GM18907 (cell line): ENCODE results near the gene MR1.

Experiments used
- ATAC-seq: cut with Tn5 transposase; IDR thresholded peaks from one replicate; pipeline ENCODE4 v1.9.1; 2021; ENCODE audit warnings: mild to moderate bottlenecking, moderate library complexity; ENCODE audit not compliant: unreplicated experiment

MR1 gene

DNA sequence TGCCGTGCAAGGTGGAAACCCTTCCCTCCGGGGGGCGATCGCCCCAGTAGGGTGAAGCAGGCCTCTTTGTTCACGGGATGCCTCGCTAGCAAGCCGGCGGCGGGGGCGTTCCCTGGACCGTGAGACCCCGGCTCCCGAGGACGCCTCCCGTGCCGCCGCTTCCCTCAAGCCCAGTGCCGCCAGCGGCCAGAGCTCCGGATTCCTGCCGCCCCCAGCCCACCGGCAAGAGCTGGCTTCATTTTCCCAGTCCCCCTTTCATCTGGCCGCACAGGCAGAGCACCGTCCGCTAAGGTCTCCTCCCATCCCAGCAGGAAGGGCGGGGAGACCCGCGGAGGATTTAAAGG, 71.0 kb downstream of the MR1 start:
- peak; percentile 33 for ATAC-seq

DNA sequence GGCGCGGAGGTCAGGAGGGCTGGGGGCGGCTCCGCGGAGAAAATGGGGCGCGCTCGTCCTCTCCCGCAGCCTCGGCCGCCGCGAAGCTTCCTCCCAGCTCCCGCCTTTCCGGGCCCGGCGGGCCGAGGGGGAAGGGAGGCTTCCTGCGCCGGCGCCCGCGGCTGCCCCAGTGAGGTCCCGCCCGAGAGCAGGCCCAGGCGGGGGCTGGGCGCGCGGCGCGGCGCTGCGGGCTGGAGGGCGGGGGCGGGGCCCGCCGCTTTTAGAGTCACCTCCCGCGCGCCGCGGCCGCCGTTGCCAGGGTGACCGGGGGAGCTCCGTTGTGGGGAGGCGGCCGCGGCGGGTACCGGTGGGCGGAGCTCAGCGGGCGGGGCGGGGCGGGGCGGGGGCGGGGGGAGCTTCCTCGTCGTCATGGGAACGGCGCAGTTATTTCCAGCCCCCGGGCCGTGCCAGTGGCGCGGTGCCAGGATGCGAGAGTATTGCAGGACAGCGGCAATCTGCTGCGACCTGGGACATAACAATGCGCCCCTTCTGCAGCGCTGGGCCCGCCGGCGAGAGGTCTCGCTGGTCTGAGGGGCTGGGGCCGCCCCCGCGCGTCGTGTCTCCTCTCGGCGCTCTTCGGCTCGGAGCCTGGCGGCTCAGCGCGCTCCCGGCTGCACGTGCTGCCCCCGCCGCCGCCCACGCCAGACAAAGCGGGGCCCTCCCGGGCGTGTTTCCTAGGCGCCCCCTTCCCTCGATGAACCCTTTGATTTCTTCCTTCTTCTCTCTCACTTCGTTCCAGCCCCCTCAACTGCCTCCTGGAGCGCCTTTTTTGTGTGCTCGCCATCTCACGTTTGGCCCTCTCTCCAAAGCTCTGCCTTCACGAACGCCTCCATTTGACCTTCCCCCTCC, 71.6 kb downstream of the MR1 start:
- ATAC-seq: peak; percentile 71

DNA sequence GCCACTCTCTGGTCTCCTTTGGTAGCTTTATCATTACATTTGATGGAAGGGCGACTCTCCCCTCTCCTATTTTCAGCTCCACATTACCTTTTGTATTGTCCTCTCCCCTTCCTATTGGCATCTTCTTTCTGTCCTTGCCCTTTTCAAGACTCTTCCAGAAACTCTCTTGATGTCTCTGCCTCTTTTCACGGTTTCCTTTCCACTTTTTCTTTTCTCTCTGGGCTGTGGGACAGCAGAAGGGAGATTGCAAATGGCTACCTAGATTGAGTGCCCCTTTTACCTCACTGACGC, 72.2 kb downstream of the MR1 start:
- no peak for ATAC-seq

DNA sequence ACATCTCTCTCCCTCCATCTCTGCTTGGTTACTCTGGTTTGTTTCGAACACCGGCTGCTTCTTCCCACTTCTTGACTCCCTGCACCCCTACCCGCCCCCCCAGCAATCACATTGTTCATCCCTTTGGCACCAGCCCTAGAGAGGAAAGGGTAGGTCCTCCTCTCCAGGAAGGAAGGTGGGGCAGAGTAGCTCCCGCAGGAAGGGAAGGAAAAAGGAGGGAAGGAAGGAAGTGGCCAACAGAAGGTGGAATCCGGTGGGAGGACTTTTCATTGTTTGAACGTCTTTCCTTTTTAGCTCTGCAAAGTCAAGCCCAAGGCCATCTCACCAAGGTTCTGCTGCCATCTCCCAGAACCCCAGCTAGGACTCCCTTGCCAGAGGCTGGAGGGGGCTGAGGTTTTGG, 72.7 kb downstream of the MR1 start:
- no peak for ATAC-seq

DNA sequence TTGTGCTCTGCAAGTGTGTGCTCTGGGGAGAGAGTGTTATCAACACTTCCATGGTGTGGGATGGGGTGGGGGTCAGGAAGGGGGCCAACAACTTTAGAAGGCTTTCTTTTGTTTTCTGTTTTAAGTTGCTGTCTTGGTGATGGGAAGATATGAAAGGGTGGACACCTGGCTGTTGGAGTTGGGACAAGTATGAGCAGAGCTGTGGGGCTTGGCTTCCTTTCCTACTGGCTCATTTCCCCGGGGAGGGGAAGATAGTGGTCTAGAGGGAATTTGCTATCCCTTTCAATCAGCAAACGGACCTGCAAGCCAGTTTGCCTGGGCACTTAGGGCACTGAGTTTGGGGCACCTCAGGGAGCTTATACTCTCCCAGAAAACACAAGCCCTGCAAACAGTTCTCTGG, 73.9 kb downstream of the MR1 start:
- no peak for ATAC-seq

DNA sequence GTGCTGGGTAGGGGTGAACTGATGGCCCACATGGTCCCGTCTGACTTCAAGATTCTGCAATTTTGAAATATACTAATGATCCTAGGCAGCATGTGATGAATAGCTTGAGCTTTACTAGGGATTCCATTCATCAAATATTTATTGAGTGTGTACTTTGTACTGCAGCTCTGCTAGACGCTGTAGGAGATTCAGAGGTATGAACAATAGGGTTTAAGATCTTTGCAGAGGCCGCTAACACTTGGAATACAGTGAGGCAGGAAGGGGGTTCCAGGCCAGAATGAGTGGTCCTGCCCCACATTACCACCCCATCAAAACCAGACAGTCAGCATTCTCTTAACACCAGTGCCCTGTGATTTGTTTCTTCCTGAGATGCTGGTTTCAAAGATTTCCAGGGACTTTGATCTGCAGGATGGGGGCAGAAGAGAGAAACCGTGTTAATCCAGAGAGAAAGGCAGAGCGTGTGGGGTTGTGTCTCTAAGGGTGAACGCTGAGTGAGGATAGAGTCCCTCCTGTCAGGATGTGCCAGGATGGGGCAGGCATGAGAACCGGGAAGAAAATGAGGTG, 74.6 kb downstream of the MR1 start:
- ATAC-seq: no peak

DNA sequence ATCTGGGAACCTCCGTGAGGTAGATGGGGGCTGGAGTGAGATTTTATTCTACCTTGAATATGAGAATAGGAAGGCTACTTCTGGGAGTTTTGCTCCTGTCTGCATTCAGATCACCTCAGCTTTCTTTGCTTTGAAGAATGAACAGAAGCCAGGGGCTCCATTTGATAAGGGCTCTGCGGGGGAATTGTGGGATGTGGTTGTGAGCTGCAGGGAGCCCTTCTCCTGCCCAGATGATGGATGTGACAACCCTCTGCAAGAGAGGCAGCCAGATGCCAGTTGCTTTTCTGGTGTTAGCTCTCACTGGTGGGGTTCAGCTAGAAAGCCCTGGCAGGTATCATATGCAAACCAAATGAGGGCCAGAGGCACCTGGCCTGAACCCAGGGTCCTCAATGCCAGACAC, 76.2 kb downstream of the MR1 start:
- ATAC-seq: no peak
